Sciatic nerve (tissue), 2 donors: ENCODE data around the gene FBXW10B. TPM values are rescaled to one million over a fixed set of nuclear protein-coding genes. Genes with fewer than 3 reads are reported as not detected.
"Not testable (repeated sequence)": the region's sequence is repeated elsewhere in the genome, so short reads cannot be mapped to it uniquely, and the experiment has no call there.

Experiments
- ATAC-seq: fragments of 200-7000 bp; cut with Tn5 transposase; one replicate; pipeline ENCODE4 v1.9.1; 2020; ENCODE audit warnings: mild to moderate bottlenecking, moderate library complexity
- DNase-seq: peaks from one replicate; pipeline ENCODE4 v3.0.0-alpha.2; 2020; ENCODE audit warnings: low spot score
- intact Hi-C: fragments of 100-400 bp; cut with DNase I; formaldehyde crosslinking; loops from one replicate; pipeline ENCODE4 v1.14.2; 2022
- total RNA-seq: library from RNA; stranded (reverse); fragmentation: NEBNext Ultra II Directional; extraction: Animal tissue kit (Norgen Biotek cat#: 25700); gene quantifications from one replicate; pipeline ENCODE4 v1.2.1, GENCODE V29; 2021
- donor health status: DM: no; HTN: no; CAD: no.
- donor health status: DM: no; HTN: no; CAD: no.

The FBXW10B gene
- total RNA-seq: 0.94 TPM

- ATAC-seq: peak; percentile 94
- DNase-seq, intact Hi-C loops: not testable (repeated sequence)
These were observed at the start of gene FBXW10B for GRCh38 chr17:15619331-15620058. Gene FBXW10B (minus strand): TSS chr17:15619704. CDS start chr17:15619512, 192 bp downstream.

- no peak for ATAC-seq
- intact Hi-C loops: no loop called here
- DNase-seq: no peak
These were observed 44.2 kb upstream of the FBXW10B start for GRCh38 chr17:15663691-15664090.

GRCh38 chr17:15663176-15663575 lies 43.7 kb upstream of the FBXW10B start:
- DNase-seq (no peak), ATAC-seq (no peak)
- intact Hi-C loops: no loop called here

- intact Hi-C loops: no loop called here
These were observed 43.2 kb upstream of the FBXW10B start for GRCh38 chr17:15662681-15663080.

GRCh38 chr17:15660077-15660476 lies 40.6 kb upstream of the FBXW10B start:
- DNase-seq (no peak), ATAC-seq (no peak)
- intact Hi-C loops: no loop called here

More at GRCh38 chr17:15662681-15663080, 43.2 kb upstream of the FBXW10B start:
- DNase-seq (no peak), ATAC-seq (no peak)

- DNase-seq: no peak
- no peak for ATAC-seq
- intact Hi-C loops: loop anchor here (5.0 kb wide), 1 partner anchor 1447 kb away; no protein-coding TSS in a partner anchor
These were observed 40.2 kb upstream of the FBXW10B start for GRCh38 chr17:15659663-15660062.

- DNase-seq: no peak
- ATAC-seq: no peak
These were observed 39.7 kb upstream of the FBXW10B start for GRCh38 chr17:15659236-15659635.

GRCh38 chr17:15658296-15658695 lies 38.8 kb upstream of the FBXW10B start:
- DNase-seq (no peak), ATAC-seq (no peak)
- intact Hi-C loops: loop anchor here (5.0 kb wide), 1 partner anchor 1446 kb away; no protein-coding TSS in a partner anchor

More at GRCh38 chr17:15659236-15659635, 39.7 kb upstream of the FBXW10B start:
- intact Hi-C loops: loop anchor here (5.0 kb wide), 1 partner anchor 1447 kb away; no protein-coding TSS in a partner anchor

GRCh38 chr17:15657868-15658267 lies 38.4 kb upstream of the FBXW10B start:
- ATAC-seq (no peak), DNase-seq (no peak)
- intact Hi-C loops: loop anchor here (5.0 kb wide), 1 partner anchor 1446 kb away; no protein-coding TSS in a partner anchor

GRCh38 chr17:15654886-15655561 lies 35.5 kb upstream of the FBXW10B start:
- intact Hi-C loops: loop anchor here (5.0 kb wide), 1 partner anchor 1443 kb away; no protein-coding TSS in a partner anchor
- DNase-seq: no peak
- ATAC-seq: no peak

- ATAC-seq, DNase-seq, intact Hi-C loops: not testable (repeated sequence)
These were observed 34.9 kb upstream of the FBXW10B start for GRCh38 chr17:15654401-15654800.

GRCh38 chr17:15652960-15653359 lies 33.5 kb upstream of the FBXW10B start:
- DNase-seq (no peak), ATAC-seq (no peak)
- intact Hi-C loops: no loop called here

- intact Hi-C loops: no loop called here
- ATAC-seq (peak; percentile 96), DNase-seq (peak; percentile 92)
These were observed 32.1 kb upstream of the FBXW10B start for GRCh38 chr17:15651583-15652110.

- intact Hi-C loops: no loop called here
- peak; percentile 4 for ATAC-seq
- DNase-seq: no peak
These were observed 31.5 kb upstream of the FBXW10B start for GRCh38 chr17:15650741-15651582.

GRCh38 chr17:15649861-15650421 lies 30.4 kb upstream of the FBXW10B start:
- ATAC-seq (no peak), DNase-seq (no peak)
- intact Hi-C loops: no loop called here

GRCh38 chr17:15648386-15648785 lies 28.9 kb upstream of the FBXW10B start:
- ATAC-seq: no peak
- DNase-seq: no peak
- intact Hi-C loops: no loop called here

GRCh38 chr17:15645942-15646312 lies 26.4 kb upstream of the FBXW10B start:
- intact Hi-C loops, DNase-seq: not testable (repeated sequence)
- peak; percentile 45 for ATAC-seq

- peak; percentile 69 for ATAC-seq
- DNase-seq, intact Hi-C loops: not testable (repeated sequence)
These were observed 25.8 kb upstream of the FBXW10B start for GRCh38 chr17:15645099-15645941.
